Osteocyte (in vitro differentiated cells): Measurements from ENCODE around the gene WDR64. TPM values are rescaled to one million over a fixed set of nuclear protein-coding genes. Genes with fewer than 3 reads are reported as not detected.

Experiments used
- DNase-seq: peaks from one replicate; pipeline ENCODE4 v3.0.0; 2021; ENCODE audit warnings: mixed read lengths; ENCODE audit not compliant: unreplicated experiment; ENCODE audit errors: extremely low spot score
- H3K27ac Mint-ChIP-seq: one replicate; pipeline ENCODE4 v1.8.0; 2021; ENCODE audit warnings: mild to moderate bottlenecking, mixed read lengths; ENCODE audit not compliant: unreplicated experiment
- H3K27me3 Mint-ChIP-seq: one replicate; pipeline ENCODE4 v1.8.0; 2021; ENCODE audit warnings: mixed read lengths; ENCODE audit not compliant: unreplicated experiment
- H3K36me3 Mint-ChIP-seq: one replicate; pipeline ENCODE4 v1.8.0; 2021; ENCODE audit warnings: mixed read lengths; ENCODE audit not compliant: unreplicated experiment
- H3K4me1 Mint-ChIP-seq: one replicate; pipeline ENCODE4 v1.8.0; 2021; ENCODE audit warnings: mixed read lengths; ENCODE audit not compliant: unreplicated experiment
- H3K4me3 Mint-ChIP-seq: one replicate; pipeline ENCODE4 v1.8.0; 2021; ENCODE audit warnings: mild to moderate bottlenecking, moderate library complexity, mixed read lengths; ENCODE audit not compliant: unreplicated experiment
- H3K9me3 Mint-ChIP-seq: one replicate; pipeline ENCODE4 v1.8.0; 2021; ENCODE audit warnings: mixed read lengths; ENCODE audit not compliant: unreplicated experiment
- CTCF ChIP-seq: fragments of 200-600 bp; sonication (generic); IDR thresholded peaks from 2 replicates; pipeline ENCODE4 v1.5.0; 2021; ENCODE audit warnings: antibody characterized with exemption, mild to moderate bottlenecking, moderate library complexity
- total RNA-seq: library from RNA; stranded (reverse); gene quantifications from 2 replicates; pipeline ENCODE4 v1.2.1, GENCODE V29; 2021

WDR64 gene
- total RNA-seq, 1 donor from 2014 or later = not detected

GRCh38 chr1:241810769-241811405, 158.8 kb downstream of the WDR64 start:
- no peaks in the 10 kb centered on the region for H3K36me3 Mint-ChIP-seq
- H3K9me3 Mint-ChIP-seq = no peaks in the 10 kb centered on the region
- no peak for TF ChIP-seq CTCF
- H3K27ac Mint-ChIP-seq = no peak overlapping the region
- no peaks in the 10 kb centered on the region for H3K4me1 Mint-ChIP-seq
- no peak for DNase-seq
- peaks cover 23% of the 10 kb centered on the region for H3K27me3 Mint-ChIP-seq
- H3K4me3 Mint-ChIP-seq = no peak overlapping the region

GRCh38 chr1:241813768-241814320, 161.8 kb downstream of the WDR64 start:
- peaks cover 20% of the 10 kb centered on the region for H3K27me3 Mint-ChIP-seq
- no peak overlapping the region for H3K27ac Mint-ChIP-seq
- no peaks in the 10 kb centered on the region for H3K9me3 Mint-ChIP-seq
- TF ChIP-seq CTCF = no peak
- DNase-seq = no peak
- no peaks in the 10 kb centered on the region for H3K36me3 Mint-ChIP-seq
- no peaks in the 10 kb centered on the region for H3K4me1 Mint-ChIP-seq
- H3K4me3 Mint-ChIP-seq = no peak overlapping the region

GRCh38 chr1:241816008-241816407, 163.9 kb downstream of the WDR64 start:
- Mint-ChIP-seq H3K27ac (no peak overlapping the region), H3K9me3 (no peaks in the 10 kb centered on the region), H3K27me3 (peaks cover 19% of the 10 kb centered on the region), H3K36me3 (no peaks in the 10 kb centered on the region), H3K4me3 (no peak overlapping the region), H3K4me1 (no peaks in the 10 kb centered on the region)
- DNase-seq = no peak
- no peak for TF ChIP-seq CTCF

GRCh38 chr1:241817331-241817792, 165.3 kb downstream of the WDR64 start:
- no peak for DNase-seq
- no peaks in the 10 kb centered on the region for H3K36me3 Mint-ChIP-seq
- H3K4me1 Mint-ChIP-seq = no peaks in the 10 kb centered on the region
- no peaks in the 10 kb centered on the region for H3K9me3 Mint-ChIP-seq
- H3K4me3 Mint-ChIP-seq = no peak overlapping the region
- no peak for TF ChIP-seq CTCF
- peaks cover 15% of the 10 kb centered on the region for H3K27me3 Mint-ChIP-seq
- H3K27ac Mint-ChIP-seq = no peak overlapping the region

GRCh38 chr1:241817956-241818612, 166.0 kb downstream of the WDR64 start:
- H3K9me3 Mint-ChIP-seq = no peaks in the 10 kb centered on the region

More at GRCh38 chr1:241817956-241818612, 166.0 kb downstream of the WDR64 start:
- H3K4me1 Mint-ChIP-seq = no peaks in the 10 kb centered on the region
- TF ChIP-seq CTCF = no peak
- DNase-seq = no peak
- no peak overlapping the region for H3K27ac Mint-ChIP-seq
- peaks cover 13% of the 10 kb centered on the region for H3K27me3 Mint-ChIP-seq
- no peak overlapping the region for H3K4me3 Mint-ChIP-seq
- H3K36me3 Mint-ChIP-seq = no peaks in the 10 kb centered on the region
